Measurements from ENCODE around the gene SLC22A23.

The SLC22A23 gene

DNA sequence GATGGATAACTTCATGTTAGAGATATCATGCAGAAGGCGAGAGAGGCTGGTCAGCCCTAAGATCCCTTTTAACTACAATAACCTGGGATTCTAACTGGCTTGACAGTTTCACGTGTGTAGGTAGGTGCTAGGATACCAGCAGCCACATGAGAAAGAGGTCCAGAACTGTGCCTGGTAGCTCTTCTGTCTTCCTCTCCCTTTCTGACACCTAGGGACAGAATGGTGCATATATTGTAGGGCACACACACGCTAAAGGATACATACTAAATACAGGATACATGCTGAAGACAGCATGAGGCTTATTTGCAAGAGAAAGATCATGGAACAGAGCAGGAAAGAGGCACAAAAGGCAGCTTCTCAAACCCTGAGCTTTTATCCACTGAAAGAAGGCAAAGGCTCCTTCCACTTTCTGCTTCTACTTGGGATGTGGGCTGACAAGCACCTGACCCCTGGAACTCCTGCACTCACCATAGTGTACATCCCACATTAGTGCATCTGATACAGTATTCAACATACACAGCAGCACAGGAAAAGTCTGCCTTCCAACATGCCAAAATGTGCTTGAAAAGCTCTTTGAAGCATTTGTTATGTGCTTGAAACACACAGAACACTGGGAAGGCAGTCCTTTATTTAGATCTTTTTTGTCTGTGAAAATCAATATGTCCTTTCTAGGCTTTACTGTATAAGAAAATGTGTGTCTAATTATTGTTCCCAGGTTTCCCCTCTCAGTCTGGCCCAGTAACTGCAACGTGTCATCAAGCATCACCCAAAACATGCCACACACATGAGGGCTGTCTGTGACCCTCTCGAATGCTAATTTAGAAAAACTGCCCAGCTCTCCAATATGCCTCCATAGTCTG is 3.2 kb downstream of the SLC22A23 start:
- H3K4me3 ChIP-seq (ENCODE audit: low read depth, low read length): peak overlapping the region; percentile 75
- TF ChIP-seq, protein P1, sequence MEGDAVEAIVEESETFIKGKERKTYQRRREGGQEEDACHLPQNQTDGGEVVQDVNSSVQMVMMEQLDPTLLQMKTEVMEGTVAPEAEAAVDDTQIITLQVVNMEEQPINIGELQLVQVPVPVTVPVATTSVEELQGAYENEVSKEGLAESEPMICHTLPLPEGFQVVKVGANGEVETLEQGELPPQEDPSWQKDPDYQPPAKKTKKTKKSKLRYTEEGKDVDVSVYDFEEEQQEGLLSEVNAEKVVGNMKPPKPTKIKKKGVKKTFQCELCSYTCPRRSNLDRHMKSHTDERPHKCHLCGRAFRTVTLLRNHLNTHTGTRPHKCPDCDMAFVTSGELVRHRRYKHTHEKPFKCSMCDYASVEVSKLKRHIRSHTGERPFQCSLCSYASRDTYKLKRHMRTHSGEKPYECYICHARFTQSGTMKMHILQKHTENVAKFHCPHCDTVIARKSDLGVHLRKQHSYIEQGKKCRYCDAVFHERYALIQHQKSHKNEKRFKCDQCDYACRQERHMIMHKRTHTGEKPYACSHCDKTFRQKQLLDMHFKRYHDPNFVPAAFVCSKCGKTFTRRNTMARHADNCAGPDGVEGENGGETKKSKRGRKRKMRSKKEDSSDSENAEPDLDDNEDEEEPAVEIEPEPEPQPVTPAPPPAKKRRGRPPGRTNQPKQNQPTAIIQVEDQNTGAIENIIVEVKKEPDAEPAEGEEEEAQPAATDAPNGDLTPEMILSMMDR (IDR thresholded peaks at IDR 0.05; ENCODE audit: control insufficient read depth, extremely low read depth, insufficient read depth): 0 out of 2 replicates have a peak, but pooled peaks have one; percentile 18

DNA sequence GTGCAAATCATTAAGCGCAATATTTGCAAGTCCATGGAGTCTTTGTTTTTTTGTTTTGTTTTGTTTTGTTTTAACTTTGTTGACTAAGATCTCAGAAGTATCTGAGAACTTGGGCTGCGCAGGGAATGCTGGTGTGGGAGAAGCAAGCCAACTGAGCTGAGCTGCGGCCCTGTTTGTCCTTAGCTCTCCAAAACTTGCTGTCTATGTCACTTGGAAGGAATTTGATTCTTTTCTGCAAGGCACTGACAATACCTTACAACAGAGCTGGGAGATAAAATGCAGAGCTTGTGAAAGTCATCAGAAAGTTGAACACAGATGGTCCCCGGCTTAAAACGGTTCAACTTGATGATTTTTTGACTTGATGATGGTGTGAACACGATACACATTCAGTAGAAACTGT is 5.4 kb downstream of the SLC22A23 start:
- TF ChIP-seq, protein P1 (IDR thresholded peaks at IDR 0.05; ENCODE audit: control insufficient read depth, extremely low read depth, insufficient read depth): no peak
- no peak overlapping the region for H3K4me3 ChIP-seq (ENCODE audit: low read depth, low read length)
- no peak for DNase-seq (ENCODE audit: low read depth)

More for the DNA sequence above, 3.2 kb downstream of the SLC22A23 start:
- DNase-seq (ENCODE audit: low read depth): no peak

DNA sequence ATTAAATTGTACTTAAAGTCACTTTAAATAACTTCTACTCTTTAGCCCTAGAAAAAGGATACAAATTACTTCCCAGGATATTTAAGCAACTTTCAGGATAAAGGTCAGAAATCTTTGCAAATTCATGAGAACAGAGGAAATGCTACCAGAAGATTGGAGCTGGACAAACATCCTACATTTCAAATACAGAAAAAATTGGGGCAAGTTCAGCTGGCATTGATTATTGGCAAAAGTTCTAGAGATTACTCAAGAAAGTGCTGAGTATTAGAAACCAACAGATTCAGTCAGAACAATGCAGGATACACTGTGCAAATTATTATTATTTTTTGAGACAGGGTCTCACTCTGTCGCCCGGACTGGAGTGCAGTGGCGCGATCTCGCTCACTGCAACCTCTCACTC is 6.0 kb downstream of the SLC22A23 start:
- TF ChIP-seq, protein P1 (IDR thresholded peaks at IDR 0.05; ENCODE audit: control insufficient read depth, extremely low read depth, insufficient read depth): no peak
- no peak overlapping the region for H3K4me3 ChIP-seq (ENCODE audit: low read depth, low read length)
- DNase-seq (ENCODE audit: low read depth): no peak

DNA sequence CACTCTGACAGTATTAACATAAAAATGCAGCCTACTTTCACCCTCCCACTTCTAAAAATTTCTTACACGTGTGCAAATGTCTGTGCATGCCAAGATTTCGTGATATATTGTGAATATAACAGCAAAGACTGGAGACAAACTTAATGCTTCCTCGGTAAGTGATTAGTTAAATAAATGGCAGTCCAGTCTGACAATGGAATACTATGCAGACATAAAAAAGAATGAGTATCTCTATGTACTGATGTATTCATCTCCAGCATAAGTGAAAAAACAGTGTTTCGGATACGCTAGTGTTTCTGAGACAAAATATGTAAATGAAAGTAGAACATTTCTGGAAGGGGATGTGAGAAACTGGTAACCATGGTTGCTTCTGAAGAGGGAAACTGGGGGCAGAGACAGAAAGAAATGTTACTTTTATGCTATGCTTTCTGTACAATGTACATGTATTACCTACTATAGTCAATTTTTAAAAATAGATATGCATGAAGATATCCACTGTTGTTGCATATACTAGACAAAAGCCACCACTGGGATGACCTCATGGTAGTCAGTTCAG is 7.0 kb downstream of the SLC22A23 start:
- TF ChIP-seq, protein P1 (IDR thresholded peaks at IDR 0.05; ENCODE audit: control insufficient read depth, extremely low read depth, insufficient read depth): no peak
- H3K4me3 ChIP-seq (ENCODE audit: low read depth, low read length): no peak overlapping the region
- DNase-seq (ENCODE audit: low read depth): no peak

DNA sequence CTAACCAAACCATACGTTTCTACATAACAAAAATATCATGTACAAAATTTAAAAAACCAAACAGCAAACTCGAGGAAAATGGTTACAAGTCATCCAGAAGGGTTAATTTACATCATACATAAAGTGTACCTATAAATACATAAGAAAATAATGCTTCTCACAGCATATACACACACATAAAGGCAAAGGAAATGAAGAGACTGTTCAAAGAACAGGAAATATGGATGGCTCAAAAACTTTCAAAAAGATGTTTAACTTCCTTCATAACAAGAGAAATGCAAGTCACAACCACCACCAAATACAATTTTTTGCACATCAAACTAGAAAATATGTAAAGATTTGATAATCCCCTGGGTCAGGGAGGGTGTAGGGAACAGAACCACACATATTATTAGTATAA is 7.5 kb downstream of the SLC22A23 start:
- TF ChIP-seq, protein P1 (IDR thresholded peaks at IDR 0.05; ENCODE audit: control insufficient read depth, extremely low read depth, insufficient read depth): no peak
- no peak for DNase-seq (ENCODE audit: low read depth)
- no peak overlapping the region for H3K4me3 ChIP-seq (ENCODE audit: low read depth, low read length)

DNA sequence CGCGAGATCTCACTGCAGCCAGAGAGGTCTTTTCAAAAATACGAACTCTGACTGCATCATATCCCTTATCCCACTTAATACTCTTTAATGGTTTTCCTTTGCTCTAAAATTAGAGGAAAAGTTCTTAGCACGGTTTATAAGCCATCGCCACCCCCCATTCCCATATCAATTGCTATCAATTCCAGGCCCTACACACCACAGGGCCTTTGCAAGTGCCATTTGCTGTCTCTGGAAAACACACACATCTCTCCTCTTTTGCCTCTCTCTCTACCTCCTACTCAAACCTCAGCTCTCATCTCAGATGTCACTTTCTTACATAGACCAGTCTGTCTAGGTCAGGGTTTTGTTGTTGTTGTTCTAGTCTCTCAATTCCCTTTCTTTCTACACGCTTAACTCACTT is 9.8 kb downstream of the SLC22A23 start:
- H3K4me3 ChIP-seq (ENCODE audit: low read depth, low read length): no peak overlapping the region
- TF ChIP-seq, protein P1 (IDR thresholded peaks at IDR 0.05; ENCODE audit: control insufficient read depth, extremely low read depth, insufficient read depth): no peak

More for the DNA sequence above, 9.8 kb downstream of the SLC22A23 start:
- DNase-seq (ENCODE audit: low read depth): no peak
